Natural killer cell (primary cell): ENCODE results near the gene ITM2B. TPM values are rescaled to one million over a fixed set of nuclear protein-coding genes. Genes with fewer than 3 reads are reported as not detected.

Source experiments
- ATAC-seq, 3 donors: fragments of 150-1000 bp in 2 of 3; fragments of 200-7000 bp in 1 of 3; cut with Tn5 transposase; 1 replicate in 1 of 3; 2 replicates in 2 of 3; pipeline ENCODE4 v1.10.0; 2021; ENCODE audit warnings: mild to moderate bottlenecking in 2 of 3, moderate library complexity in 2 of 3
- DNase-seq, 2 donors: peaks; one replicate each; pipeline versions ENCODE4 v3.0.0 to v3.0.0-alpha.2; 2013 to 2021; ENCODE audit warnings: mixed read lengths in 1 of 2
- H3K27ac ChIP-seq: one replicate; pipeline ENCODE4 v1.5.1; 2013; ENCODE audit warnings: mild to moderate bottlenecking, low read length
- H3K27me3 ChIP-seq: one replicate; pipeline ENCODE4 v1.6.1; 2013; ENCODE audit warnings: low read length; ENCODE audit not compliant: control insufficient read depth, insufficient read depth
- H3K36me3 ChIP-seq: one replicate; pipeline ENCODE4 v1.6.1; 2013; ENCODE audit warnings: low read length; ENCODE audit not compliant: control insufficient read depth, insufficient read depth
- H3K4me1 ChIP-seq: one replicate; pipeline ENCODE4 v1.6.1; 2013; ENCODE audit warnings: low read length; ENCODE audit not compliant: control insufficient read depth, insufficient read depth
- H3K4me3 ChIP-seq: one replicate; pipeline ENCODE4 v1.5.1; 2013; ENCODE audit warnings: low read length
- H3K9me3 ChIP-seq: one replicate; pipeline ENCODE4 v1.6.1; 2013; ENCODE audit warnings: low read length; ENCODE audit not compliant: control insufficient read depth, insufficient read depth
- H3K27ac Mint-ChIP-seq, 2 donors: one replicate each; pipeline ENCODE4 v1.8.0; 2022; ENCODE audit warnings: mild to moderate bottlenecking in 2 of 2, mixed read lengths in 2 of 2, moderate library complexity in 1 of 2
- H3K27me3 Mint-ChIP-seq, 2 donors: one replicate each; pipeline ENCODE4 v1.8.0; 2022; ENCODE audit warnings: low read depth in 2 of 2, mixed read lengths in 2 of 2
- H3K36me3 Mint-ChIP-seq: one replicate; pipeline ENCODE4 v1.8.0; 2022; ENCODE audit warnings: mixed read lengths
- H3K4me1 Mint-ChIP-seq, 2 donors: one replicate each; pipeline ENCODE4 v1.8.0; 2022; ENCODE audit warnings: mixed read lengths in 2 of 2
- H3K4me3 Mint-ChIP-seq: one replicate; pipeline ENCODE4 v1.8.0; 2022; ENCODE audit warnings: mild to moderate bottlenecking, moderate library complexity, mixed read lengths
- H3K9me3 Mint-ChIP-seq, 2 donors: one replicate each; pipeline ENCODE4 v1.8.0; 2022; ENCODE audit warnings: mixed read lengths in 2 of 2
- CTCF ChIP-seq: fragments of 200-600 bp; IDR thresholded peaks from one replicate; pipeline ENCODE4 v1.8.0; 2022; ENCODE audit warnings: antibody characterized with exemption
- WGBS: methylation state at CpG from one replicate; pipeline ENCODE4 v1.1.7; 2013; ENCODE audit warnings: missing lambda C conversion rate; ENCODE audit not compliant: insufficient coverage; 5-methylcytosine and 5-hydroxymethylcytosine counted together
- intact Hi-C: fragments of 100-400 bp; cut with micrococcal nuclease; formaldehyde crosslinking; loops from one replicate; pipeline ENCODE4 v1.14.2; 2022
- total RNA-seq, 4 donors: library from RNA; stranded (reverse); fragments of 120-200 nt in 1 of 4; gene quantifications; one replicate each; pipeline versions ENCODE4 v1.2.3 to v1.2.4, GENCODE V29; 2013 to 2022

Gene ITM2B
- total RNA-seq, 3 donors from 2014 or later (not counting 1 experiment from before 2014, with no cell fraction given) = 305 to 387 (median 309) TPM

GRCh38 chr13:48292650-48293049 is 59.6 kb downstream of the ITM2B start:
- ATAC-seq (no peak), DNase-seq (no peak)
- WGBS = 97% methylated on average over 4 of the region's 4 CpGs
- no peak overlapping the region for H3K4me3 ChIP-seq
- Mint-ChIP-seq H3K4me3 (no peak overlapping the region), H3K36me3 (no peaks in the 10 kb centered on the region), H3K27ac (no peak overlapping the region), H3K9me3 (no peaks in the 10 kb centered on the region), H3K4me1 (no peaks in the 10 kb centered on the region), H3K27me3 (peaks cover 0 to 8% of the 10 kb centered on the region in 2 donors)
- no peak for TF ChIP-seq CTCF
- intact Hi-C loops = no loop called here
- H3K27me3 ChIP-seq = no peaks in the 10 kb centered on the region
- H3K27ac ChIP-seq = no peak overlapping the region
- no peaks in the 10 kb centered on the region for H3K36me3 ChIP-seq
- no peaks in the 10 kb centered on the region for H3K9me3 ChIP-seq
- no peaks in the 10 kb centered on the region for H3K4me1 ChIP-seq

DNA sequence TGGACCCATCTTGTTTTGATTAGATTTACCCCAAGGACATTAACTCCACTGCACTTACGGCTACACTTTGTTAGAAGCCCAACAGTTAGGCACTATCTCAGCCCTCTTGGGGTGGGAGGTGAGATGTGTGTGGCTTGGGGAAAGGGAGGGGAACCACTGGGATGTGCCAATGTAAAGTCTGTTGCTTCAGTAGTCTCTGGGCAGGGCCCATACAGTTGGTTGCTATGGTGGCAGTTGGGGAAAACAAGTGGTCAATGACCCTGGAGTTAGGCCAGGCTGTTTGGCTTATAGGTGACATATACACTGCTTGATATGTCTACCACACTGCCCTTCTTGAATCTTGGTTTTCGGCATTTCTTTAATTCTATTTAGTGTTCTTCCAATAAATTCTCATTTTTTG is 61.6 kb downstream of the ITM2B start:
- Histone ChIP-seq H3K27me3 (no peaks in the 10 kb centered on the region), H3K27ac (no peak overlapping the region), H3K36me3 (no peaks in the 10 kb centered on the region), H3K4me3 (no peak overlapping the region), H3K4me1 (no peaks in the 10 kb centered on the region), H3K9me3 (no peaks in the 10 kb centered on the region)
- H3K4me3 Mint-ChIP-seq = no peak overlapping the region
- H3K4me1 Mint-ChIP-seq = no peaks in the 10 kb centered on the region
- 97% methylated on average over 2 of the region's 2 CpGs for WGBS
- H3K36me3 Mint-ChIP-seq = no peaks in the 10 kb centered on the region
- no peak for TF ChIP-seq CTCF
- H3K9me3 Mint-ChIP-seq = no peaks in the 10 kb centered on the region
- intact Hi-C loops = no loop called here
- DNase-seq (no peak), ATAC-seq (no peak)
- no peak overlapping the region for H3K27ac Mint-ChIP-seq
- H3K27me3 Mint-ChIP-seq = peaks cover 0 to 4% of the 10 kb centered on the region in 2 donors

GRCh38 chr13:48295271-48295670 is 62.3 kb downstream of the ITM2B start:
- H3K27me3 Mint-ChIP-seq = peaks cover 0 to 1% of the 10 kb centered on the region in 2 donors
- no peak overlapping the region for H3K27ac Mint-ChIP-seq
- H3K4me3 Mint-ChIP-seq = no peak overlapping the region
- Histone ChIP-seq H3K4me3 (no peak overlapping the region), H3K27me3 (no peaks in the 10 kb centered on the region), H3K9me3 (no peaks in the 10 kb centered on the region), H3K4me1 (no peaks in the 10 kb centered on the region), H3K36me3 (no peaks in the 10 kb centered on the region), H3K27ac (no peak overlapping the region)
- no peak for TF ChIP-seq CTCF
- intact Hi-C loops = no loop called here
- H3K4me1 Mint-ChIP-seq = no peaks in the 10 kb centered on the region
- ATAC-seq = no peak
- no peaks in the 10 kb centered on the region for H3K9me3 Mint-ChIP-seq
- H3K36me3 Mint-ChIP-seq = no peaks in the 10 kb centered on the region
- DNase-seq = no peak
- WGBS = 92% methylated on average over 1 of the region's 1 CpG

GRCh38 chr13:48296528-48296927 is 63.5 kb downstream of the ITM2B start:
- Mint-ChIP-seq H3K27me3 (no peaks in the 10 kb centered on the region), H3K4me3 (no peak overlapping the region), H3K27ac (no peak overlapping the region), H3K36me3 (no peaks in the 10 kb centered on the region), H3K9me3 (no peaks in the 10 kb centered on the region), H3K4me1 (no peaks in the 10 kb centered on the region)
- ATAC-seq (no peak), DNase-seq (no peak)
- 56% methylated on average over 2 of the region's 2 CpGs for WGBS
- Histone ChIP-seq H3K9me3 (no peaks in the 10 kb centered on the region), H3K27ac (no peak overlapping the region), H3K27me3 (no peaks in the 10 kb centered on the region), H3K36me3 (no peaks in the 10 kb centered on the region), H3K4me1 (no peaks in the 10 kb centered on the region), H3K4me3 (no peak overlapping the region)
- no peak for TF ChIP-seq CTCF
- intact Hi-C loops = no loop called here
